GM21360 (cell line): ENCODE data around the gene KYNU.
A peak's percentile ranks its signal among the peaks of the same experiment; 100 is the strongest.
"Not testable (repeated sequence)": the region's sequence is repeated elsewhere in the genome, so short reads cannot be mapped to it uniquely, and the experiment has no call there.

Experiments
- ATAC-seq: cut with Tn5 transposase; IDR thresholded peaks from one replicate; pipeline ENCODE4 v1.9.1; 2021; ENCODE audit warnings: mild to moderate bottlenecking, moderate library complexity; ENCODE audit not compliant: unreplicated experiment

KYNU gene

DNA sequence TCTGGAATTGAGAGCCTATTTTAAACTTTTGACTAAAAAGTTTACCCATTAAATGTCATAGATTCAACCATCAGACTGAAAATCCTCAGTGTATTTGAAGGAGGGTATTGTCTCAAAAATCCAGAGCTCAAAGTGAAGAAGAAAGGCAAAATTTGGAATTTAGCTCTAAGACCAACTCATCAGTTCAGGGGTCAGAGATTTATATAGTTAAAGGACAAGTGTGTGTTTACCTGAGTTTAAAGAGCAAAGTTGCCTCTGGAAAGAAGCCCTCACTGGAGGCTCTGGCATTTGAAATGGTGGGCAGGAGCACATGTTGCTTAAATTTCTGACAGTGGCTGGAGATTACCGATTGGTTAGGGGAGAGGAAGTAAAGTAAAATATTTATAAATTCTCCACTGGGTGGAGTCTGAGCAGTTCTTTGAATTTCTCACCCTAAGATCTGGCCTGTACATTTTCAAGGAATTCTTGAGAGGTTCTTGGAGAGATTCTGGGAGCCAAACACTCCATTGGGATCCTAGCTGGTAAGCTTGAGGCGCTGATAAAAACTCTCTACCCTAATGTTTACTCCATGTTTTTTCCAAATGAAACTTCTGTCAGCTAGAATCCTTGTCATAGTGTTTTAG lies at the start of gene KYNU:
KYNU (plus strand) TSS at position 449 of the 623 bp plus-strand sequence. CDS start 7,704 bp downstream, outside the sequence.
- ATAC-seq: peak; percentile 48

DNA sequence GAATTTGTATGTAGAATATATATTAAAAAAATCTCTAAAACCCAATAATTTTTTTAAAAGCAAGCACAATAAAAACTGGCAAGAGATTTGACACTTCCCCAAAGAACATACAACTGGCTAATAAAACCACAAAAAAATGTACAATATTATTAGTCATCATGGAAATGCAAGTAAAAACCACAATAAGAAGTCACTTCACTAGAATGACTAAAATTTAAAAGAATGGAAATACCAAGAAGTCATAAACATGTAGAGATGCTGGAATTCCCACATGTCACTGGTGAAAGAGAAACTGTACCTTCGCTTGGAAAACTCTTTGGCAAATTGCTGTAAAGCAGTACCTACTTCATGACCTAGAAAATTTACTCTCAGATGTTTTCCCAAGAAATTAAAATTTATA lies 43.4 kb upstream of the KYNU start:
- no peak for ATAC-seq

- ATAC-seq: no peak
Measured at GRCh38 chr2:142840436-142840835, 37.0 kb upstream of the KYNU start.

GRCh38 chr2:142841788-142842187 lies 35.7 kb upstream of the KYNU start:
- no peak for ATAC-seq

DNA sequence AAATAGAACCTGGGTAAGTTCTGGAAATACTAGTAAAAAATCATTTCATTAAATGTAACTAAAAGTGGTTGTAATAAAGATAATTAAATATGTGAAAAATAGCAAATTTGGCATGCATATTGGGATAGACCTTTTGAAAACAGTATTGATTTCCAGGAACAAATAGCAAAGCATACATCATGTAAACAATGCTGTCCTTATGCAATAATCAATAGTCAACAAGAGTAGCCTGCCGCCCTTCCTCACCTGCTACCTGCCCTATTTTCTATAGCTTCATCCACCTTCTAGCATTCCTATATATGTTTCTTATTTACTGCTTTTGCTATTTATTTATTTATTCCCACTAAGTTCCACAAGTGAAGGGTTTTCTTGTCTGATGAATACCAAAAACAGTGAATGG lies 35.1 kb upstream of the KYNU start:
- no peak for ATAC-seq

- ATAC-seq: no peak
Measured at GRCh38 chr2:142843731-142844130, 33.7 kb upstream of the KYNU start.

DNA sequence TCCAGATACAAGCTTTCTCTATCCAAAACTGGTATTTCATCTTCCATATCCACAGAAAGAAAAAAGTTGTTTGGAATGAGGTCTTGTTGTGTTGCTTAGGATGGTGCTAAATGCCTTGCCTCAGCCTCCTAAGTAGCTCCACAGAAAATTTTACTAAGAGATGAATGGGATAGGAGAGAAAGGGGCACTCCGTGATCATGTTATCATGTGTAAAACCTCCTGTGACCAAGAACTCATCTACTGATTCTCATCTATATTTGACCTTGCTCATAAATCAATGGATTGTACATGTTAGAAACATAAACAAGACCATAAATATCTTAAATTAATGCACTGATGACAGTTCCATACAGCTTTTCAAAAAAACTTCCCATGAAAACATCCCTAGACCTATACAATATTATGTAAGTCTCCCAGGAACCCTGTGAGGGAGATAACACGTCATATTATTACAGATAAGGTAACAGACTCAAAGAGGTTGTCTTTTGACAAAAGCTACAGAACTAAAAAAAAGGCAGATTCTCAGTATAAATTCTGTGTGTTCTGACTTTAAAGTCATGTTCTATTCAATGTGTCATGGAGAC lies 29.3 kb upstream of the KYNU start:
- no peak for ATAC-seq

DNA sequence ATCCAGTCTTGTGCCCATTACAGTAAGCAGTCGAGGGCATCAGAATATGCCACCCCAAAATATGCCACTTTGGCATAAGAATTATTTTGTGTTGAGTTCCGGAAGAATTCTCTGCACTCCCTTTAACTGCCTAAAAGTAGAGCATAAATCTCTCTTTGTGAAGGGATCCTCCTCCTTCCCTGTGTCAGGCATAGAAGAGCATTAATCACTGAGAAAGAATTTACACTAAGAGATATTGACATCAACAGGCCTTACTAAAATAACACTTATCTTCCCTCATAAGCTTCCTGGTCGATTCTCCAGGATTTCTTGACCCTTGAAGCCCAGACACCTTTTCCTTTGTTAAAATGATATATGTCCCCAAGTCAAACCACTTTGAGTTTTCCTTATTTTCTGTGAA lies 27.6 kb upstream of the KYNU start:
- no peak for ATAC-seq

DNA sequence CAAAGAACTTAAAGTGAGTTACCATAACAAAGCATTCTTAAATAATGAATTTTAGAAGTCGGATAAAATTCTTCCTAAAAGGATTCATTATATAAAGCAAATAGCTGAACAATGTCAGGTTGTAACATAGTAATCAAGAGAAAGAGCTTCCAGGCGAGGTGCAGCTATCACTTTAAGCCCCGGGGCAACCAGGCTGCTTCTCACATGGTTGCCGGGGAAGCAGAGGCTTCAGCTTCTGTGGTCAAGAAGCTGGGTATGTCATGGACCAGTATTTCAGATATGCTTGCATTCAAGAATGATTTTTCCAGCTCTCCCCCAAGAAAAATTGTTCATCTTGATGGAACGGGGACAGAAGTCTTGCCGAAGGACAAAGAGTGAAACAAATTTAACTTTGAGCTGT lies 23.6 kb upstream of the KYNU start:
- ATAC-seq: no peak

DNA sequence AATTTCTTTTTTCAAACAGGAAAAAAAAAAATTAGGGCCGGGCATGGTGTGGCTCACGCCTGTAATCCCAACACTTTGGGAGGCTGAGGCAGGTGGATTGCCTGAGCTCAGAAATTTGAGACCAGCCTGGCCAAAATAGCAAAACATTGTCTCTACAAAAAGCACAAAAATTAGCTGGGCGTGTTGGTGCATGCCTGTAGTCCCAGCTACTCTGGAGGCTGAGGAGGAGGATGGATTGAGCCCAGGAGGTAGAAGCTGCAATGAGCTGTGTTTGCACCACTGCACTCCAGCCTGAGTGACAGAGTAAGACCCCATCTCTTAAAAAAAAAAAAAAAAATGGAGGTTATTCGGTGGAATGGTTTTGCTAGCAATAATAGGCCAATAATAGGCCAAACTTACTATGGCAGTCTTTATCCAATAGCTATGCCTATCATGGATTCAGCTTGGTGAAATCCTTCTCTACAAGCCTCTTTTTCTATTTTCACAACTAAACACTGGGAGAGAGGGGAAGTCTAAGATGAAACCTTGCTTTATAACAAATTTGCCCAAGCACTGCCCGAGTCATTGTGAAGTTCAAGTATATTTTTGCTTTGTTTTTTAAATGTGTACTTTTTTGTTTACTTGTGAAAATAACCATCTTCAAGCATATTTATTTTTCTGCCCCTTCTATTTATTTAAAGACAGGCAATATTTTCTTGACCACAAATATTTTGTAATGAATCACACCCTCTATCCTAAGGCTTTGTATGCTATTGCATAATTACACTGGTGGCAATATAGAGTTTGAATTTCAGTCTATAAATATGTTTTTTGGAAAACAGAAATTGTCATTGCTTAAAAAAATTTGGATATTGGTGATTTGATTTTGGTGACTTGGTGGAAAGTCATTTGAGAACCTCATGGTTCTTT lies 20.0 kb upstream of the KYNU start:
- no peak for ATAC-seq

GRCh38 chr2:142858961-142859360 lies 18.5 kb upstream of the KYNU start:
- no peak for ATAC-seq

- ATAC-seq: no peak
Measured at GRCh38 chr2:142862299-142862698, 15.2 kb upstream of the KYNU start.

DNA sequence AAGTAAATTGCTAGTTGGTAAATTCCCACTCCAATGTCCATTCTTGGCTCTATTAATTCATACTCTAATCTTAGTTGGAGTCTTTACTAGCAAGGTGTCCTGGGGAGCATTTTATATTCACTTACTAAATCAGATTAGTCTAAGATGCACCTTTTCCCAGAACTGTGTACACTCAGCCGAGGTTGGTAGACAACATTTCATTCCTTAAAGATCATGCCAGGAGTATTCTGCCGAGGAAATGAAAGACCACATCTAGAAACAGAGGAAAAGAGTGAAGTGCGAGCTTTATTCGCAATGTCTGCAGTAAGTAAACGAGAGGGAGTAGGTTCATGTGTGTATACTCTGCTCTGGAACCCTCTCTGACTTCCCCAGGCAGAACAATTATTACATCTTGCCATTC lies 14.6 kb upstream of the KYNU start:
- no peak for ATAC-seq

DNA sequence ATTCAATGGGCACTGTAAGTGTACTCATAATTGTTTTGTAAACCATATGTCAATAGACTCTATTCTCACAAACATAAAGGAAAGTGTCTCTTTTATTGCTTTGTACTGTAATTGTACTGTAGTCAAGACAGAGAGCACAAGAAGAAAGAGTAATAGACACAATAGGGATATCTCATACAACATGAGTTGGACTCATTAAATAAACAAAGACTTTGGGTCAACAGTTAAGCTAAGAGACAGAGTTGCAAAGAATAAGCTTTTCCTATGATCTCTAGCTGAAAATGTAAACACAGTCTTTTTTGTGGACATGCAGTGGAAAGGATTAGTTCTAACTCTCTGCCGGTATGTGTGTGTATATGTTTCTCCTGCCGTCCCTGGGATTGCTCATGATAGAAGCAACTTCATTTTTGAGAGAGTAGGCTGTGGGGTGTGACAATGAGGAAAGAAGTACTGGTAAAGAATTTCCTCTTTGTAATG lies 13.9 kb upstream of the KYNU start:
- ATAC-seq: no peak

DNA sequence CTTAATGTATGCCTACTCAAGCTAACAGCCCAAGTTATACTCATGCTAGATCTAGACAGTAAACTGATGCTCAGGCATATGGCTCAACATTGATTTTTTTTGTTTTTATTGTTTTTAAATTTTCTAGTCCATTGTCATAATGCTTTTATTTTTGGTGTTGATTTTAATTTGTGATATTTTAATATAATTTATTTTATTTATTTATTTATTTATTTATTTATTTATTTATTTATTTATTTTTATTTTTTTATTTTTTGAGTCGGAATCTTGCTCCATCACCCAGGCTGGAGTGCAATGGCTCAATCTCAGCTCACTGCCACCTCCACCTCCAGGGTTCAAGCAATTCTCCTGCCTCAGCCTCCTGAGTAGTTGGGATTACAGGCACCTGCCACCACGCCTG lies 12.9 kb upstream of the KYNU start:
- ATAC-seq: not testable (repeated sequence)

GRCh38 chr2:142865924-142866323 lies 11.5 kb upstream of the KYNU start:
- ATAC-seq: peak; percentile 97

- ATAC-seq: peak; percentile 34
Measured at GRCh38 chr2:142866426-142866825, 11.0 kb upstream of the KYNU start.

DNA sequence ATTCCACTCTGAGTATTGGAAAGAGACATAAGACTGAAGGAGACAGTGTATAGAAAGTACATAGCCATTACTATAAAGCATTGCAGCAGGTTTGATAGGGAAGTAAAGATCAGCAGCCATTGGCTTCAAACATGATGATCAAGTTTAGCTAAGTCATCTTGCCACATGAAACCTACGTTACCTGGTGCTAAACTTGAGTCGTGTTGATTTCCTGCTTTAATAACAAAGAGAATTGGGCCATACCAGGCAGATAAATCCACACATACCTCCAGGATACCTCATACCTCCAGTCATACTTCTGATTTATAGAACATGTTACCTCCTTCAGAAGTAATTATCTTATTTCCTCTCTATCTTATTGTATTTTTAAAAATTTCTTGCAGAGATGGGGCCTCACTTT lies 10.3 kb upstream of the KYNU start:
- ATAC-seq: no peak

DNA sequence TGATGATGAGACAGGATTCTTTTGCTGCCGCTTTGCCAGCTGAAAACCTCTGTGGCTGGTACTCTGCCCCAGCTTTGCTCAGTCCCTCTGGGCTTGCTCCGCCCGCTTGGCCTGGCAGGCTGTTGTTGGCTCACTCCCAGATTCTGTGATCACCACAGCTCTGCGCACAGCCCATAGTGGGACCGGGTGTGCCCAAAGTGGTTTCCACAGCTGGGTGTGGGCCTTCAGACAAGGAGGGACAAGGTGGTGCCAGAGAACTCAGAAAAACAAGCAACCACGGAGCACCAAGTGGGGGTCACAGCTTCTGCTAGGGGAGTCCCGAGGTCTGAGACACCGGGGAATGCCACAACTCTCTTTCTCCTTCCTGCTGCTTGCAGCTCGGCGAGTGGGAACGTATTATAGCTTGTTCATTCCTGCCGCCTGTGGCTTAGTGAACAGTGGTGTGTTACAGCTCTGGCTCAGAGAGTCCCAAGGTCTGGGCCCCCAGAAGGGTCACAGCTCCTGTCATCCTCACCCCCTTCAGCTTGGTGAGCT lies 9.2 kb upstream of the KYNU start:
- no peak for ATAC-seq

DNA sequence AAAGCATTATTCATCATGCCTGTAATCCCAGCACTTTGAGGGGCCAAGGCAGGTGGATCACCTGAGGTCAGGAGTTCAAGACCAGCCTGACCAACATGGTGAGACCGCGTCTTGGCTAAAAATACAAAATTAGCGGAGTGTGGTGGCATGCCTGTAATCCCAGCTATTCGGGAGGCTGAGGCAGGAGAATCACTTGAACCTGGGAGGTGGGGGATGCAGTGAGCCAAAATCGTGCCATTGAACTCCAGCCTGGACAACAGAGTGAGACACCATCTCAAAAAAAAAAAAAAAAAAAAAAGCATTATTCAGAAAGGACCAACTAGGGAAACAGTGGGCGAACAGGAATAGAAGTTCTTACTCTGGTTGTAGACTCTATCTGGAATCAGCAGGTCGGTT lies 8.4 kb upstream of the KYNU start:
- ATAC-seq: not testable (repeated sequence)

DNA sequence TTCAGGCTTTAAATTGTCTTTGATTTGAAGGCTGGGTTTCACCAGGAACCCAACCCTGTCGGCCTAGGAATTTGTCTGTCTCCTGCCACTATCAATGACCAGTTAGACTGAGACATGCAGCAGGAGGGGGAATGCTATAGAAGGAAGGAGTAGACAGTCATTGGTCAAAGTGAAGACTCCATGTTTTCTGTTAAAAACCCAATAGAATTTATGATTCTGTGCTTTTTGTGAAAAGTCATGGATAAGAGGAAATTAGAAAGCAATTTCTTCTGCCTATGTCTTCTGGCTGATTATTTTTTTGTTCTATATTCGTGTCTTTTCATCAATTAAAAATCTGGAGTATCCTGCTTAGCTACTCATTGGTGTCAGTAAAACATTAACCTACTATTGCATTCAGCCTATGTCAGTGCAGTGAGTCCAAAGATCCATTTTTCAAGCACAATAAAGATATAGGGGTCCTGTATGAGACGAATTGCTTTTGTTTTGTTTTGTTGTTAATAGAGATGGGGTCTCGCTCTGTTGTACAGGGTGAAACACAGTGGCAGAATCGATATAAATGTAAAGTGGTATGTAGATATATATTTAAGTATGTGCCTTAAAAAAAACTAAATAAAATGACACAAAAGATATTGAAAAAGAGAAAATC lies 7.9 kb upstream of the KYNU start:
- ATAC-seq: no peak
